Omental fat pad (tissue), 4 donors: ENCODE measurements around the gene ANKH. TPM values are rescaled to one million over a fixed set of nuclear protein-coding genes. Genes with fewer than 3 reads are reported as not detected.

ENCODE experiments used
- ATAC-seq: fragments of 150-250 bp; one replicate; pipeline ENCODE4 v1.9.1; 2016; ENCODE audit warnings: mild to moderate bottlenecking, moderate library complexity; ENCODE audit not compliant: low FRiP score
- DNase-seq: peaks from one replicate; pipeline ENCODE4 v3.0.0-alpha.2; 2019; ENCODE audit warnings: low spot score
- CTCF ChIP-seq, 3 donors: fragments of 450-650 bp; IDR thresholded peaks; one replicate each; pipeline ENCODE4 v1.5.1; 2016 to 2017; ENCODE audit warnings: antibody characterized with exemption in 3 of 3, mild to moderate bottlenecking in 3 of 3, moderate library complexity in 2 of 3
- total RNA-seq, 4 donors: library from RNA; depleted of rRNA; stranded (reverse); fragments of >200 nt; gene quantifications; one replicate each; pipeline ENCODE4 v1.1.0, GENCODE V29; 2016

ANKH gene
- total RNA-seq, 4 donors from 2014 or later = 37.4 to 74.3 (median 39.2) TPM

- no peak for TF ChIP-seq CTCF (IDR thresholded peaks at IDR 0.05)
- ATAC-seq = no peak
- no peak for DNase-seq
Measured at GRCh38 chr5:14708551-14708950, 163.0 kb downstream of the ANKH start.

GRCh38 chr5:14707811-14708390 lies 163.7 kb downstream of the ANKH start:
- DNase-seq (no peak), ATAC-seq (no peak)
- no peak for TF ChIP-seq CTCF (IDR thresholded peaks at IDR 0.05)

- DNase-seq (no peak), ATAC-seq (peak; percentile 36)
- TF ChIP-seq CTCF (IDR thresholded peaks at IDR 0.05) = no peak
Measured at GRCh38 chr5:14706615-14707021, 165.0 kb downstream of the ANKH start.

GRCh38 chr5:14705556-14705955 lies 166.0 kb downstream of the ANKH start:
- ATAC-seq = no peak
- DNase-seq = no peak
- TF ChIP-seq CTCF (IDR thresholded peaks at IDR 0.05) = no peak

- ATAC-seq (no peak), DNase-seq (no peak)
- no peak for TF ChIP-seq CTCF (IDR thresholded peaks at IDR 0.05)
Measured at GRCh38 chr5:14702238-14702839, 169.2 kb downstream of the ANKH start.

- DNase-seq (no peak), ATAC-seq (no peak)
- TF ChIP-seq CTCF (IDR thresholded peaks at IDR 0.05) = no peak
Measured at GRCh38 chr5:14701556-14701955, 170.0 kb downstream of the ANKH start.
